Mesodermal cell (in vitro differentiated cells): ENCODE results near the gene PARVA. TPM values are rescaled to one million over a fixed set of nuclear protein-coding genes. Genes with fewer than 3 reads are reported as not detected.
"Not testable (repeated sequence)": the region's sequence is repeated elsewhere in the genome, so short reads cannot be mapped to it uniquely, and the experiment has no call there.

Source experiments
- H3K27ac ChIP-seq: 2 replicates; pipeline ENCODE4 v1.7.0; 2013; ENCODE audit warnings: mild to moderate bottlenecking, low read depth, low read length, moderate library complexity; ENCODE audit not compliant: severe bottlenecking
- H3K36me3 ChIP-seq: 2 replicates; pipeline ENCODE4 v1.7.1; 2013; ENCODE audit warnings: mild to moderate bottlenecking, low read length, moderate library complexity; ENCODE audit not compliant: control insufficient read depth, insufficient read depth
- H3K4me1 ChIP-seq: one replicate; pipeline ENCODE4 v1.7.1; 2013; ENCODE audit warnings: mild to moderate bottlenecking, low read length; ENCODE audit not compliant: insufficient read depth, control insufficient read depth, poor library complexity, severe bottlenecking
- H3K4me3 ChIP-seq: 2 replicates; pipeline ENCODE4 v1.7.0; 2013; ENCODE audit warnings: low read length, control low read depth, mild to moderate bottlenecking; ENCODE audit not compliant: insufficient read depth, poor library complexity, severe bottlenecking; ENCODE audit errors: extremely low read depth
- H3K9me3 ChIP-seq: 2 replicates; pipeline ENCODE4 v1.7.1; 2013; ENCODE audit warnings: mild to moderate bottlenecking, low read length, moderate library complexity; ENCODE audit not compliant: control insufficient read depth
- WGBS, 2 experiments: methylation state at CpG; one replicate each; pipeline ENCODE4 v1.1.5; 2013; ENCODE audit warnings: missing lambda C conversion rate in 2 of 2; ENCODE audit not compliant: insufficient coverage in 2 of 2; 5-methylcytosine and 5-hydroxymethylcytosine counted together
- polyA plus RNA-seq, 2 experiments: library from polyadenylated mRNA; stranded (reverse); fragments of 50-300 nt; gene quantifications; one replicate each; pipeline ENCODE4 v1.2.3, GENCODE V29; 2013

The PARVA gene
- 62.0 TPM for polyA plus RNA-seq (2013, experiment 1 of 2)
- 63.3 TPM for polyA plus RNA-seq (2013, experiment 2 of 2)

- peaks cover 11% of the 10 kb centered on the region for H3K4me1 ChIP-seq
- H3K36me3 ChIP-seq: peaks cover 33% of the 10 kb centered on the region
- H3K4me3 ChIP-seq: peak within 1 kb of the TSS; percentile 52
- H3K27ac ChIP-seq: peak within 1 kb of the TSS; percentile 99
- WGBS, 2 experiments: 4 to 6% methylated on average over 30 to 40 of the region's 55 CpGs
- peaks cover 8% of the 10 kb centered on the region for H3K9me3 ChIP-seq
Observed at GRCh38 chr11:12377106-12377823, at the start of gene PARVA. Gene PARVA, plus strand, starts transcription at chr11:12377571. Its CDS starts 77 bp downstream, at chr11:12377648.

- Histone ChIP-seq H3K4me3 (no peak overlapping the region), H3K9me3 (no peaks in the 10 kb centered on the region), H3K27ac (no peak overlapping the region), H3K36me3 (no peaks in the 10 kb centered on the region), H3K4me1 (peaks cover 7% of the 10 kb centered on the region)
- WGBS, 2 experiments: 92 to 98% methylated on average over 3 of the region's 4 CpGs
Observed at GRCh38 chr11:12329169-12329568, 48.2 kb upstream of the PARVA start.

- H3K27ac ChIP-seq: no peak overlapping the region
- no CpG with 5 or more reads among the region's 2 CpGs for WGBS, 2 experiments
Observed at GRCh38 chr11:12329797-12330196, 47.6 kb upstream of the PARVA start.

GRCh38 chr11:12330485-12331231 is 46.7 kb upstream of the PARVA start:
- Histone ChIP-seq H3K27ac (no peak overlapping the region), H3K4me1 (peaks cover 7% of the 10 kb centered on the region), H3K9me3 (no peaks in the 10 kb centered on the region), H3K4me3 (no peak overlapping the region), H3K36me3 (no peaks in the 10 kb centered on the region)
- 79 to 86% methylated on average over 2 to 3 of the region's 7 CpGs for WGBS, 2 experiments

More at GRCh38 chr11:12329797-12330196, 47.6 kb upstream of the PARVA start:
- H3K9me3 ChIP-seq: no peaks in the 10 kb centered on the region
- H3K4me3 ChIP-seq: no peak overlapping the region
- H3K36me3 ChIP-seq: no peaks in the 10 kb centered on the region
- peaks cover 7% of the 10 kb centered on the region for H3K4me1 ChIP-seq

- WGBS, 2 experiments: 5 to 7% methylated on average over 4 of the region's 7 CpGs
- H3K9me3 ChIP-seq: no peaks in the 10 kb centered on the region
- no peak overlapping the region for H3K27ac ChIP-seq
- no peaks in the 10 kb centered on the region for H3K36me3 ChIP-seq
- H3K4me1 ChIP-seq: peaks cover 7% of the 10 kb centered on the region
- no peak overlapping the region for H3K4me3 ChIP-seq
Observed at GRCh38 chr11:12331239-12331874, 46.0 kb upstream of the PARVA start.

- Histone ChIP-seq H3K4me3 (no peak overlapping the region), H3K9me3 (peaks cover 9% of the 10 kb centered on the region), H3K4me1 (no peaks in the 10 kb centered on the region), H3K36me3 (no peaks in the 10 kb centered on the region), H3K27ac (no peak overlapping the region)
- 100% methylated on average over 2 of the region's 6 CpGs; no CpG with 5 or more reads in 1 of the 2 experiments for WGBS, 2 experiments
Observed at GRCh38 chr11:12343526-12343925, 33.8 kb upstream of the PARVA start.

- no peak overlapping the region for H3K4me3 ChIP-seq
- H3K4me1 ChIP-seq: no peaks in the 10 kb centered on the region
- H3K27ac ChIP-seq: no peak overlapping the region
- H3K9me3 ChIP-seq: no peaks in the 10 kb centered on the region
- no peaks in the 10 kb centered on the region for H3K36me3 ChIP-seq
- 88 to 100% methylated on average over 1 of the region's 1 CpG for WGBS, 2 experiments
Observed at GRCh38 chr11:12353534-12353933, 23.8 kb upstream of the PARVA start.

- Histone ChIP-seq H3K27ac (no peak overlapping the region), H3K36me3 (no peaks in the 10 kb centered on the region), H3K9me3 (no peaks in the 10 kb centered on the region), H3K4me3 (no peak overlapping the region), H3K4me1 (no peaks in the 10 kb centered on the region)
- 85 to 96% methylated on average over 8 of the region's 9 CpGs for WGBS, 2 experiments
Observed at GRCh38 chr11:12354750-12355545, 22.4 kb upstream of the PARVA start.

GRCh38 chr11:12356944-12357655 is 20.3 kb upstream of the PARVA start:
- 58 to 77% methylated on average over 2 to 3 of the region's 4 CpGs for WGBS, 2 experiments

GRCh38 chr11:12357697-12358096 is 19.7 kb upstream of the PARVA start:
- H3K4me1 ChIP-seq, H3K36me3 ChIP-seq, H3K27ac ChIP-seq, H3K9me3 ChIP-seq, H3K4me3 ChIP-seq: not testable (repeated sequence)
- 86% methylated on average over 2 of the region's 3 CpGs; no CpG with 5 or more reads in 1 of the 2 experiments for WGBS, 2 experiments

More at GRCh38 chr11:12356944-12357655, 20.3 kb upstream of the PARVA start:
- Histone ChIP-seq H3K36me3 (no peaks in the 10 kb centered on the region), H3K4me3 (no peak overlapping the region), H3K9me3 (no peaks in the 10 kb centered on the region), H3K27ac (no peak overlapping the region), H3K4me1 (no peaks in the 10 kb centered on the region)
